Measurements from ENCODE around the gene USP21. TPM values are rescaled to one million over a fixed set of nuclear protein-coding genes. Genes with fewer than 3 reads are reported as not detected.

USP21 gene
- total and polyA plus RNA-seq, 9 of the 15 experiments (the other 6 are each of a cell fraction or from before 2014, with no cell fraction given), result 4.9 to 52.4 (median 21.6) TPM

DNA sequence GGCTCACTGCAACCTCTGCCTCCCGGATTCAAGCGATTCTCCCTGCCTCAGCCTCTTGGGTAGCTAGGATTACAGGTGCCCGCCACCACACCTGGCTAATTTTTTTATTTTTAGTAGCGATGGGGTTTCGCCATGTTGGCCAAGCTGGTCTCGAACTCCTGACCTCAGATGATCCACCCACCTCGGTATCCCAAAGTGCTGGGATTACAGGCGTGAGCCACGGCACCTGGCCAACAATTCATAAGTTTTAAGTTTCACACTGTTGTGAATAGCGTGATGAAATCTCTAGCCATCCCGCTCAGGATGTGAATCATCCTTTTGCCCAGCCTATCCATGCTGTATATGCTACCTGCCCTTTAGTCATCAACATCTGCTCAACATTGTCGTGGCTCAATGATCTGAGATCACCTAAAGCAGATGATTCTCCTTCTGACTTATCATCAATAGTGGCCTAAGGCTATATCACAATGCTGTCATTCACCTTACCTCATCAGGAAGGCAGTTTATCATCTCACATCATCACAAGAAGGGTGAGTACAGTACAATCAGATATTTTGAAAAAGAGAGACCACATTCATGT is 44.1 kb upstream of the USP21 start (continued):
- TF ChIP-seq L3MBTL2 (IDR thresholded peaks at IDR 0.05) (0 out of 2 replicates have a peak, but pooled peaks have one; percentile 36), CHD2 (IDR thresholded peaks at IDR 0.05; ENCODE audit: low read depth, low read length) (no peak), FOXM1 (IDR thresholded peaks at IDR 0.05; ENCODE audit: low read depth) (no peak), FOXM1 (CRISPR knock-in tag; IDR thresholded peaks at IDR 0.05; ENCODE audit: low read depth) (no peak), TGIF2 (CRISPR knock-in tag; IDR thresholded peaks at IDR 0.05) (no peak), ZNF57 (CRISPR knock-in tag; IDR thresholded peaks at IDR 0.05) (no peak), JUNB (CRISPR knock-in tag; conservative IDR thresholded peaks at IDR 0.05) (no peak), NR1H2 (CRISPR knock-in tag; IDR thresholded peaks at IDR 0.05) (no peak), TEAD4 (IDR thresholded peaks at IDR 0.05; ENCODE audit: low read length) (no peak; the same call in 1 of the 2 replicates), TEAD4 (CRISPR knock-in tag; IDR thresholded peaks at IDR 0.05; ENCODE audit: borderline replicate concordance) (no peak), TBL1XR1 (IDR thresholded peaks at IDR 0.05; ENCODE audit: low read length in 2 of 2) (no peak), ZNF277 (CRISPR knock-in tag; IDR thresholded peaks at IDR 0.05; ENCODE audit: borderline replicate concordance) (no peak), FOSL1 (tag; conservative IDR thresholded peaks at IDR 0.05) (peak; percentile 95), ZNF584 (CRISPR knock-in tag; IDR thresholded peaks at IDR 0.05; ENCODE audit: low read depth) (peak; percentile 84), SOX6 (IDR thresholded peaks at IDR 0.05) (peak; percentile 86), POLR2AphosphoS2 (IDR thresholded peaks at IDR 0.05; ENCODE audit: low read length) (peak; percentile 47; the same call in 1 of the 2 replicates), RNF2 (IDR thresholded peaks at IDR 0.05) (peak; percentile 55; the same call in 1 of the 2 replicates), POLR2H (tag; IDR thresholded peaks at IDR 0.05; ENCODE audit: low read depth) (peak; percentile 97), CBX2 (IDR thresholded peaks at IDR 0.05; ENCODE audit: insufficient read depth, low read length, poor library complexity, severe bottlenecking) (no peak), SMAD4 (CRISPR knock-in tag; conservative IDR thresholded peaks at IDR 0.05) (peak; percentile 78), ZNF197 (CRISPR knock-in tag; IDR thresholded peaks at IDR 0.05; ENCODE audit: low read depth) (no peak), DMBX1 (CRISPR knock-in tag; IDR thresholded peaks at IDR 0.05; ENCODE audit: borderline replicate concordance) (peak; percentile 86; the same call in 1 of the 2 replicates), SMARCA4 (IDR thresholded peaks at IDR 0.05) (peak; percentile 71), NFE2 (IDR thresholded peaks at IDR 0.05; ENCODE audit: low read depth) (no peak), SP1 (CRISPR knock-in tag; IDR thresholded peaks at IDR 0.05) (no peak)
- TF ChIP-seq, protein P1, sequence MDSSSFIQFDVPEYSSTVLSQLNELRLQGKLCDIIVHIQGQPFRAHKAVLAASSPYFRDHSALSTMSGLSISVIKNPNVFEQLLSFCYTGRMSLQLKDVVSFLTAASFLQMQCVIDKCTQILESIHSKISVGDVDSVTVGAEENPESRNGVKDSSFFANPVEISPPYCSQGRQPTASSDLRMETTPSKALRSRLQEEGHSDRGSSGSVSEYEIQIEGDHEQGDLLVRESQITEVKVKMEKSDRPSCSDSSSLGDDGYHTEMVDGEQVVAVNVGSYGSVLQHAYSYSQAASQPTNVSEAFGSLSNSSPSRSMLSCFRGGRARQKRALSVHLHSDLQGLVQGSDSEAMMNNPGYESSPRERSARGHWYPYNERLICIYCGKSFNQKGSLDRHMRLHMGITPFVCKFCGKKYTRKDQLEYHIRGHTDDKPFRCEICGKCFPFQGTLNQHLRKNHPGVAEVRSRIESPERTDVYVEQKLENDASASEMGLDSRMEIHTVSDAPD (CRISPR knock-in tag; IDR thresholded peaks at IDR 0.05), result no peak
- TF ChIP-seq, protein P2, sequence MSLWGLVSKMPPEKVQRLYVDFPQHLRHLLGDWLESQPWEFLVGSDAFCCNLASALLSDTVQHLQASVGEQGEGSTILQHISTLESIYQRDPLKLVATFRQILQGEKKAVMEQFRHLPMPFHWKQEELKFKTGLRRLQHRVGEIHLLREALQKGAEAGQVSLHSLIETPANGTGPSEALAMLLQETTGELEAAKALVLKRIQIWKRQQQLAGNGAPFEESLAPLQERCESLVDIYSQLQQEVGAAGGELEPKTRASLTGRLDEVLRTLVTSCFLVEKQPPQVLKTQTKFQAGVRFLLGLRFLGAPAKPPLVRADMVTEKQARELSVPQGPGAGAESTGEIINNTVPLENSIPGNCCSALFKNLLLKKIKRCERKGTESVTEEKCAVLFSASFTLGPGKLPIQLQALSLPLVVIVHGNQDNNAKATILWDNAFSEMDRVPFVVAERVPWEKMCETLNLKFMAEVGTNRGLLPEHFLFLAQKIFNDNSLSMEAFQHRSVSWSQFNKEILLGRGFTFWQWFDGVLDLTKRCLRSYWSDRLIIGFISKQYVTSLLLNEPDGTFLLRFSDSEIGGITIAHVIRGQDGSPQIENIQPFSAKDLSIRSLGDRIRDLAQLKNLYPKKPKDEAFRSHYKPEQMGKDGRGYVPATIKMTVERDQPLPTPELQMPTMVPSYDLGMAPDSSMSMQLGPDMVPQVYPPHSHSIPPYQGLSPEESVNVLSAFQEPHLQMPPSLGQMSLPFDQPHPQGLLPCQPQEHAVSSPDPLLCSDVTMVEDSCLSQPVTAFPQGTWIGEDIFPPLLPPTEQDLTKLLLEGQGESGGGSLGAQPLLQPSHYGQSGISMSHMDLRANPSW (CRISPR knock-in tag; IDR thresholded peaks at IDR 0.05), result no peak
